ENCODE measurements around the gene SLC4A3. TPM values are rescaled to one million over a fixed set of nuclear protein-coding genes. Genes with fewer than 3 reads are reported as not detected.

SLC4A3 gene
- total RNA-seq, result 1 to 10 TPM in 1 of 3 donors, under 1 TPM in 2; 0.29 to 3.4 (median 0.34) TPM
- long read RNA-seq, donor 1, full-length matches to known transcripts, result 3 of 8 reads
- long read RNA-seq, donor 1, partial matches to known transcripts, result 2 of 8 reads
- long read RNA-seq, donor 1, other reads (novel, unspliced or antisense), result 3 of 8 reads
- long read RNA-seq, donor 2, result 0 reads

- Histone ChIP-seq H3K36me3 (ENCODE audit: low read depth) (no peaks in the 10 kb centered on the region), H3K9me3 (no peaks in the 10 kb centered on the region), H3K4me3 (no peak within 1 kb of the TSS), H3K4me1 (ENCODE audit: low read depth) (peaks cover 7% of the 10 kb centered on the region)
- DNase-seq (peak in 1 of 3 donors; percentile 46), ATAC-seq (peak; percentile 57)
- intact Hi-C loops (cut with DNase I, micrococcal nuclease), result no loop called here
- TF ChIP-seq CTCF (IDR thresholded peaks at IDR 0.05), result no peak
Measured at GRCh38 chr2:219627103-219628100, at the start of gene SLC4A3. TSS of gene SLC4A3 (plus strand) at chr2:219627630. CDS start at chr2:219627993, 363 bp downstream.

DNA sequence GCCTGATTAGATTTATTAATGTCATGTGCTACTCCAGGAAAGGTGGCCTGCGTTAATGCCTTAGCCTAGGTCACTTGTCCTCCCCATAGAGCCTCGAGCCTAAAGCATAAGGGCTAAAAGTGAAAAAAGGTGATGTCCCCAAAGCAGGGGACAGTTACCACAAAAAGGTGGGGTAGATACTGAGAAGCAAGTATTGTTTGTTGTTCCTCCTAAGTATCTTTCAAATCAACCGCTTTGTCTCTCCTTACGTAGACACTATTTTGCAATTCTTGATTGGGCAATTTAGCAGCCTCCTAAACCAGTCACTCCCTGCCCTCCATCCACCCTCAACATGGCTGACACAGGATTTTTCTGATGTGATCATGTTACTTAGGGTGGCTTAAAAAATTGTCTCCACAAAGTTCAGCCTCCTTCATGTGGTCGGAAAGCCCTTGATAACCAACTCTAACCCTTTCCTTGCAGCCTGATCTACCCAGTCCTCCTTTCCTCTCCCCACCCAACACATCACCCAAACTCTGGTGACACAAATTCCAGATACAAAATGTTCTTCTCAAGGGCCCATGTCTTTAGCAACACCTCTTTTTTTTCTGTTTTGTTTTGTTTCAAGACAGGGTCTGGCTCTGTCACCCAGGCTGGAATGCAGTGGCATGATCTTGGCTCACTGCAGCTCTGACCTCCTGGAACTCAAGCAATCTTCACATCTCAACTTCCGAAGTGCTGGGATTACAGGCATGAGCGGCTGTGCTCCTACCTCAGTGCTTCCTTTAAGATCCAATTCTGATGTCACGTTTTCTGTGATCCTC lies 48.4 kb upstream of the SLC4A3 start:
- no peaks in the 10 kb centered on the region for H3K9me3 ChIP-seq
- ATAC-seq, result no peak

DNA sequence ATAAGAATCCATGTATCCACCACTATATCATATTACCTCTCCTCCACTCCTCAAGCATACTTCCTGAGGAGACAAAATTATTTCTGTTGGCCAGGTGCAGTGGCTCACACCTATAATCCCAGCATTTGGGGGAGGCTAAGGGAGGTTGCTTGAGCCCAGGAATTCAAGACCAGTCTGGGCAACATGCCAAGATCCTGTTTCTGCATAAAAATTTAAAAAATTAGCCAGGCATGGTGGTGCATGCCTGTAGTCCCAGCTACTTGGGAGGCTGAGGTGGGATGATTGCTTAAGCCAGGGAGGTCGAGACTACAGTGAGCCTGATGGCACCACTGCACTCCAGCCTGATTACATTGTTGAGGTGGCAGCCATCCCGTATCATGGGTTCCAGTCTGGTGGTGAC lies 46.1 kb upstream of the SLC4A3 start:
- intact Hi-C loops (cut with DNase I, micrococcal nuclease), result no loop called here
- TF ChIP-seq CTCF (IDR thresholded peaks at IDR 0.05), result no peak

More for the DNA sequence above, 48.4 kb upstream of the SLC4A3 start:
- no peak for TF ChIP-seq CTCF (IDR thresholded peaks at IDR 0.05)
- H3K4me3 ChIP-seq, result no peak overlapping the region
- no peaks in the 10 kb centered on the region for H3K4me1 ChIP-seq (ENCODE audit: low read depth)
- intact Hi-C loops (cut with DNase I, micrococcal nuclease), result no loop called here
- H3K36me3 ChIP-seq (ENCODE audit: low read depth), result no peaks in the 10 kb centered on the region
- no peak for DNase-seq

DNA sequence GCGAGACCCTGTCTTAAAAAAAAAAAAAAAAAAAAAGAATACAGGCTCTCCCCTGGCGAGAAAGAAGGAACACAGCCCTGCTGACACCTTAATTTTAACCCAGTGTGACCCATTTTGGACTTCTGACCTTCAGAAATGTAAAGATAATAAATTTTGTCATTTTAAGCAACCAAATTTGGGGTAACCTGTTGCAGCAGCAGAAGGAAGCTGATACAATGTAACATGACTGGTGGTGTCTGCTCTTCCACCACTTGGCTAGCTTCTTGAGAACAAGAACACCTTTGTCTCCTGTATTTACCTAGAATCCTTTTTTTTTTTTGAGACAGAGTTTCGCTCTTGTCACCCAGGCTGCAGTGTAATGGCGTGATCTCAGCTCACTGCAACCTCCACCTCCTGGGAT lies 36.3 kb upstream of the SLC4A3 start:
- Histone ChIP-seq H3K9me3 (no peaks in the 10 kb centered on the region), H3K36me3 (ENCODE audit: low read depth) (no peaks in the 10 kb centered on the region), H3K4me3 (no peak overlapping the region), H3K4me1 (ENCODE audit: low read depth) (no peaks in the 10 kb centered on the region)
- DNase-seq (no peak), ATAC-seq (no peak)
- TF ChIP-seq CTCF (IDR thresholded peaks at IDR 0.05), result no peak
- intact Hi-C loops (cut with DNase I, micrococcal nuclease), result no loop called here

More for the DNA sequence above, 46.1 kb upstream of the SLC4A3 start:
- no peak for DNase-seq
- ATAC-seq, result no peak
- Histone ChIP-seq H3K9me3 (no peaks in the 10 kb centered on the region), H3K4me3 (no peak overlapping the region), H3K36me3 (ENCODE audit: low read depth) (no peaks in the 10 kb centered on the region), H3K4me1 (ENCODE audit: low read depth) (no peaks in the 10 kb centered on the region)

DNA sequence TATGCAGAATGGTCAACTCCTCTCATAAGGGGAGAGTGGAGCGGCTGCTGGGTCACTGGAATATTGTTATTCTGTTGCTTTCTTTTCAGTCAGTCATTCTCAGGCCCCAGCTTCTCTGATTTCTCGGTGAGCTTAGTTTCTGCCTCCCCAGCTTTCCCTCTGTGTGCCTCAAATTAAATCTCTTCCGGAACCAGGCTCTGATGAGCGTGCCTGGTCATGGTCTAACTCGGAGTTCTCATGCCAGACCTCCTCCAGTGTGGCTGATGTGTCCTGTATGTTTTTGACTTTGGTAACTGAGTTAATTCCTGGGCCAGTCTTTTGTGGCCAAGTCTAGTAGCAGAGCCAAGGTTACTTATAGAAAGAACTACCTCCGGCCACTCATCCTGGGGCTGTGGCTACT lies 34.7 kb upstream of the SLC4A3 start:
- ATAC-seq, result no peak

More for the DNA sequence above, 34.7 kb upstream of the SLC4A3 start:
- intact Hi-C loops (cut with DNase I, micrococcal nuclease), result no loop called here
- no peak for DNase-seq
- no peak for TF ChIP-seq CTCF (IDR thresholded peaks at IDR 0.05)
- Histone ChIP-seq H3K4me3 (no peak overlapping the region), H3K9me3 (no peaks in the 10 kb centered on the region), H3K36me3 (ENCODE audit: low read depth) (no peaks in the 10 kb centered on the region), H3K4me1 (ENCODE audit: low read depth) (peaks cover 5% of the 10 kb centered on the region)

Data from mucosa of descending colon (tissue), 3 donors.